H9 (cell line): ENCODE results near the gene KRT40. TPM values are rescaled to one million over a fixed set of nuclear protein-coding genes. Genes with fewer than 3 reads are reported as not detected.

Source experiments
- DNase-seq: peaks from one replicate; pipeline ENCODE4 v3.0.0-alpha.2; 2017
- H2AFZ ChIP-seq: one replicate; pipeline ENCODE4 v1.6.1; 2013; ENCODE audit warnings: mild to moderate bottlenecking, low read length, control low read depth, moderate library complexity
- H2AK5ac ChIP-seq: 2 replicates; pipeline ENCODE4 v1.6.1; 2013; ENCODE audit warnings: low read length, control low read depth, mixed read lengths; ENCODE audit not compliant: insufficient read length
- H2BK120ac ChIP-seq: one replicate; pipeline ENCODE4 v1.6.1; 2013; ENCODE audit warnings: low read depth, mild to moderate bottlenecking, low read length, control low read depth, inconsistent platforms; ENCODE audit not compliant: poor library complexity, severe bottlenecking
- H2BK12ac ChIP-seq: 2 replicates; pipeline ENCODE4 v1.6.1; 2013; ENCODE audit warnings: low read length, control low read depth, mixed read lengths, low read depth; ENCODE audit not compliant: insufficient read length
- H2BK15ac ChIP-seq: 2 replicates; pipeline ENCODE4 v1.6.1; 2013; ENCODE audit warnings: low read depth, low read length, control low read depth
- H2BK20ac ChIP-seq: one replicate; pipeline ENCODE4 v1.6.1; 2013; ENCODE audit warnings: low read depth, mild to moderate bottlenecking, low read length, control low read depth, inconsistent platforms; ENCODE audit not compliant: poor library complexity, severe bottlenecking
- H2BK5ac ChIP-seq: 2 replicates; pipeline ENCODE4 v1.6.1; 2013; ENCODE audit warnings: low read length, control low read depth, mixed read lengths; ENCODE audit not compliant: insufficient read length
- H3K14ac ChIP-seq: 2 replicates; pipeline ENCODE4 v1.6.1; 2013; ENCODE audit warnings: low read length, control low read depth; ENCODE audit not compliant: insufficient read depth
- H3K18ac ChIP-seq: 2 replicates; pipeline ENCODE4 v1.6.1; 2013; ENCODE audit warnings: low read depth, mild to moderate bottlenecking, mixed read lengths, low read length, control low read depth; ENCODE audit not compliant: insufficient read length
- H3K23ac ChIP-seq: 2 replicates; pipeline ENCODE4 v1.6.1; 2013; ENCODE audit warnings: low read length, control low read depth, mixed read lengths, low read depth; ENCODE audit not compliant: insufficient read length
- H3K23me2 ChIP-seq: 2 replicates; pipeline ENCODE4 v1.6.1; 2013; ENCODE audit warnings: low read depth, mild to moderate bottlenecking, mixed read lengths, low read length, control low read depth; ENCODE audit not compliant: insufficient read length, poor library complexity, severe bottlenecking
- H3K27ac ChIP-seq: 2 replicates; pipeline ENCODE4 v1.5.1; 2013; ENCODE audit warnings: low read length, control low read depth, mixed read lengths, low read depth; ENCODE audit not compliant: insufficient read length
- H3K27me3 ChIP-seq: 2 replicates; pipeline ENCODE4 v1.6.1; 2013; ENCODE audit warnings: low read length, control low read depth, inconsistent platforms; ENCODE audit not compliant: insufficient read depth
- H3K4ac ChIP-seq: 2 replicates; pipeline ENCODE4 v1.6.1; 2013; ENCODE audit warnings: low read depth, mild to moderate bottlenecking, control low read depth, inconsistent platforms, low read length, moderate library complexity
- H3K4me1 ChIP-seq: 2 replicates; pipeline ENCODE4 v1.6.1; 2013; ENCODE audit warnings: low read length, control low read depth, inconsistent platforms; ENCODE audit not compliant: insufficient read depth
- H3K4me2 ChIP-seq: 2 replicates; pipeline ENCODE4 v1.6.1; 2013; ENCODE audit warnings: low read length, control low read depth, mixed read lengths; ENCODE audit not compliant: insufficient read length, insufficient read depth
- H3K56ac ChIP-seq: 2 replicates; pipeline ENCODE4 v1.6.1; 2013; ENCODE audit warnings: low read depth, mild to moderate bottlenecking, mixed read lengths, low read length, control low read depth; ENCODE audit not compliant: insufficient read length
- H3K79me1 ChIP-seq: 2 replicates; pipeline ENCODE4 v1.6.1; 2013; ENCODE audit warnings: low read depth, mild to moderate bottlenecking, moderate library complexity, low read length, control low read depth, inconsistent platforms; ENCODE audit not compliant: insufficient read depth, poor library complexity, severe bottlenecking
- H3K79me2 ChIP-seq: 2 replicates; pipeline ENCODE4 v1.6.1; 2013; ENCODE audit warnings: low read length, control low read depth, inconsistent platforms; ENCODE audit not compliant: insufficient read depth
- H3K9ac ChIP-seq: 2 replicates; pipeline ENCODE4 v1.6.1; 2013; ENCODE audit warnings: low read length, control low read depth, mixed read lengths; ENCODE audit not compliant: insufficient read length; ENCODE audit errors: extremely low read depth
- H3K9me3 ChIP-seq: one replicate; pipeline ENCODE4 v1.6.1; 2013; ENCODE audit warnings: low read depth, low read length, inconsistent platforms; ENCODE audit not compliant: control insufficient read depth
- H3T11ph ChIP-seq: one replicate; pipeline ENCODE4 v1.6.1; 2013; ENCODE audit warnings: mild to moderate bottlenecking, low read length, control low read depth, inconsistent platforms
- H4K20me1 ChIP-seq: one replicate; pipeline ENCODE4 v1.6.1; 2013; ENCODE audit not compliant: control insufficient read depth, insufficient read length, insufficient read depth
- H4K5ac ChIP-seq: 2 replicates; pipeline ENCODE4 v1.6.1; 2013; ENCODE audit warnings: low read depth, mild to moderate bottlenecking, mixed read lengths, low read length, control low read depth; ENCODE audit not compliant: insufficient read length
- H4K8ac ChIP-seq: replicated peaks from 2 replicates; pipeline ENCODE4 v1.6.1; 2013; ENCODE audit warnings: low read length, control low read depth, mixed read lengths, low read depth; ENCODE audit not compliant: insufficient read length
- H4K91ac ChIP-seq: 2 replicates; pipeline ENCODE4 v1.6.1; 2013; ENCODE audit warnings: low read depth, mild to moderate bottlenecking, moderate library complexity, mixed read lengths, low read length, control low read depth; ENCODE audit not compliant: insufficient read length
- H3K27ac Mint-ChIP-seq, 3 experiments: 2 replicates in 2 of 3; 3 replicates in 1 of 3; pipeline ENCODE4 v1.8.0; 2020 to 2021; ENCODE audit warnings: mixed read lengths in 3 of 3, mild to moderate bottlenecking in 1 of 3, moderate library complexity in 1 of 3
- H3K27me3 Mint-ChIP-seq: 2 replicates; pipeline ENCODE4 v1.8.0; 2021; ENCODE audit warnings: low read depth, mild to moderate bottlenecking, moderate library complexity, mixed read lengths
- H3K36me3 Mint-ChIP-seq, 3 experiments: 2 replicates in 2 of 3; 3 replicates in 1 of 3; pipeline ENCODE4 v1.8.0; 2020 to 2021; ENCODE audit warnings: low read depth in 3 of 3, mixed read lengths in 3 of 3; ENCODE audit not compliant: insufficient read depth in 1 of 3
- H3K4me1 Mint-ChIP-seq, 2 experiments: 2 replicates each; pipeline ENCODE4 v1.8.0; 2020; ENCODE audit warnings: mixed read lengths in 2 of 2
- H3K4me3 Mint-ChIP-seq, 2 experiments: 2 replicates in 1 of 2; 3 replicates in 1 of 2; pipeline ENCODE4 v1.8.0; 2020 to 2021; ENCODE audit warnings: mild to moderate bottlenecking in 2 of 2, mixed read lengths in 2 of 2, moderate library complexity in 1 of 2
- H3K9me3 Mint-ChIP-seq, 2 experiments: 2 replicates in 1 of 2; 3 replicates in 1 of 2; pipeline ENCODE4 v1.8.0; 2020; ENCODE audit warnings: mild to moderate bottlenecking in 2 of 2, mixed read lengths in 2 of 2, moderate library complexity in 1 of 2
- WGBS: extraction: QIAGEN DNeasy Blood & Tissue Kit; methylation state at CpG from one replicate; pipeline ENCODE4 v1.1.7; 2013; ENCODE audit warnings: missing lambda C conversion rate, low lambda C conversion rate, mixed read lengths; ENCODE audit not compliant: insufficient read length; ENCODE audit errors: extremely low coverage; 5-methylcytosine and 5-hydroxymethylcytosine counted together
- long read RNA-seq: library from polyadenylated mRNA; unstranded; transcript quantifications from one replicate; pipeline ENCODE4 v2.0.0, GENCODE V29; 2020
- total RNA-seq: library from RNA; stranded (reverse); gene quantifications from 2 replicates; pipeline ENCODE4 v1.2.1, GENCODE V29; 2021
- TF ChIP-seq, protein P1 (sequence below): fragments of 200-600 bp; sonication (generic); conservative IDR thresholded peaks from 3 replicates; pipeline ENCODE4 v1.8.0; 2021; ENCODE audit warnings: antibody characterized with exemption, mild to moderate bottlenecking

The KRT40 gene
- total RNA-seq: not detected in 2 replicates
- long read RNA-seq: 0 reads

DNA sequence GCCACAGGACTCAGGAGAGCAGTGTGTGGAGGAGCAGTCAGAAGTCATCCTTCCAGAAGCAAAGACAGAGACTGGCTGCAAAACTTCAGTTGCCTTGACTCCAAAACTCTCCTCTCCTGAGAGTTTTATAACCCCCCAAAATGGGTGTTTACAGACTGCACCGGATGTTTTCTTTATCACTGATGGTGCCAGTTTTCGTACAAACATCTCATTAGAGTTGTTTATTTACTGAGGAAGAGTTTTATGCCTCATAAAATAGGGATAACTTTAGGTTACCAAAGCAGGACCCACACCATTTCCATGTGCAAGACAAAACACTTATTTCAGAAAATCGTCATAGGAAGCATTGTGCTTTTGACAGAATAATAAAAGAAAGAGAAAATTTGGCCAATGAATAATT is at the start of gene KRT40:
Gene KRT40, minus strand, starts transcription at position 101 of the 400 bp plus-strand sequence. Its CDS starts 53 bp downstream, at position 48.
- Histone ChIP-seq H3K79me2 (no peaks in the 10 kb centered on the region), H2BK120ac (no peak within 1 kb of the TSS), H3K4me1 (no peaks in the 10 kb centered on the region; the same call in 1 of the 2 replicates), H2BK5ac (no peak within 1 kb of the TSS), H3K23ac (no peak within 1 kb of the TSS), H2AFZ (no peak within 1 kb of the TSS), H4K91ac (no peak within 1 kb of the TSS), H3K4me2 (no peak within 1 kb of the TSS), H3K79me1 (no peaks in the 10 kb centered on the region), H2BK20ac (no peak within 1 kb of the TSS), H2BK12ac (no peak within 1 kb of the TSS), H3K4ac (no peak within 1 kb of the TSS), H2AK5ac (no peak within 1 kb of the TSS), H3K9me3 (no peaks in the 10 kb centered on the region), H3T11ph (no peak within 1 kb of the TSS), H2BK15ac (no peak within 1 kb of the TSS), H3K56ac (no peak within 1 kb of the TSS), H4K5ac (no peak within 1 kb of the TSS), H3K14ac (no peak within 1 kb of the TSS; the same call in 1 of the 2 replicates), H3K27ac (no peak within 1 kb of the TSS), H4K8ac (no peak within 1 kb of the TSS), H3K23me2 (no peaks in the 10 kb centered on the region), H4K20me1 (no peaks in the 10 kb centered on the region), H3K18ac (no peak within 1 kb of the TSS), H3K27me3 (no peaks in the 10 kb centered on the region), H3K9ac (no peak within 1 kb of the TSS)
- Mint-ChIP-seq H3K36me3 (no peaks in the 10 kb centered on the region), H3K4me3 (no peak within 1 kb of the TSS), H3K27me3 (peaks cover 3% of the 10 kb centered on the region), H3K27ac (no peak within 1 kb of the TSS; a peak in 1 of 7 replicates), H3K9me3 (peaks cover 0 to 5% of the 10 kb centered on the region in 2 experiments; a peak in 2 of 5 replicates), H3K4me1 (peaks cover 11 to 14% of the 10 kb centered on the region in 2 experiments)
- TF ChIP-seq, protein P1, sequence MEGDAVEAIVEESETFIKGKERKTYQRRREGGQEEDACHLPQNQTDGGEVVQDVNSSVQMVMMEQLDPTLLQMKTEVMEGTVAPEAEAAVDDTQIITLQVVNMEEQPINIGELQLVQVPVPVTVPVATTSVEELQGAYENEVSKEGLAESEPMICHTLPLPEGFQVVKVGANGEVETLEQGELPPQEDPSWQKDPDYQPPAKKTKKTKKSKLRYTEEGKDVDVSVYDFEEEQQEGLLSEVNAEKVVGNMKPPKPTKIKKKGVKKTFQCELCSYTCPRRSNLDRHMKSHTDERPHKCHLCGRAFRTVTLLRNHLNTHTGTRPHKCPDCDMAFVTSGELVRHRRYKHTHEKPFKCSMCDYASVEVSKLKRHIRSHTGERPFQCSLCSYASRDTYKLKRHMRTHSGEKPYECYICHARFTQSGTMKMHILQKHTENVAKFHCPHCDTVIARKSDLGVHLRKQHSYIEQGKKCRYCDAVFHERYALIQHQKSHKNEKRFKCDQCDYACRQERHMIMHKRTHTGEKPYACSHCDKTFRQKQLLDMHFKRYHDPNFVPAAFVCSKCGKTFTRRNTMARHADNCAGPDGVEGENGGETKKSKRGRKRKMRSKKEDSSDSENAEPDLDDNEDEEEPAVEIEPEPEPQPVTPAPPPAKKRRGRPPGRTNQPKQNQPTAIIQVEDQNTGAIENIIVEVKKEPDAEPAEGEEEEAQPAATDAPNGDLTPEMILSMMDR: no peak
- no peak for DNase-seq
- WGBS: no CpG with 5 or more reads among the region's 3 CpGs
